Stimulated activated memory B cell treated with anti-CD40 and anti-IgM and Interleukin-4, amounts not matched to agents 10 μg/mL and 1 μg/mL and 100 μg/mL, for 72 hours (primary cell): ENCODE measurements around the gene HBG1.
"Not testable (repeated sequence)": the region's sequence is repeated elsewhere in the genome, so short reads cannot be mapped to it uniquely, and the experiment has no call there.

Source experiments
- ATAC-seq: fragments of 150-1000 bp; cut with Tn5 transposase; 2 replicates; pipeline ENCODE4 v1.10.0; 2021
- H3K27ac Mint-ChIP-seq: one replicate; pipeline ENCODE4 v1.8.0; 2022; ENCODE audit warnings: mild to moderate bottlenecking, mixed read lengths
- H3K27me3 Mint-ChIP-seq: one replicate; pipeline ENCODE4 v1.8.0; 2022; ENCODE audit warnings: mixed read lengths
- H3K36me3 Mint-ChIP-seq: one replicate; pipeline ENCODE4 v1.8.0; 2022; ENCODE audit warnings: mixed read lengths
- H3K4me1 Mint-ChIP-seq: one replicate; pipeline ENCODE4 v1.8.0; 2022; ENCODE audit warnings: mixed read lengths
- H3K4me3 Mint-ChIP-seq: one replicate; pipeline ENCODE4 v1.8.0; 2022; ENCODE audit warnings: mild to moderate bottlenecking, moderate library complexity, mixed read lengths
- H3K9me3 Mint-ChIP-seq: one replicate; pipeline ENCODE4 v1.8.0; 2022; ENCODE audit warnings: mixed read lengths

HBG1 gene

GRCh38 chr11:5258543-5259262 lies 9.0 kb upstream of the HBG1 start:
- H3K4me3 Mint-ChIP-seq = no peak overlapping the region
- H3K27me3 Mint-ChIP-seq = no peaks in the 10 kb centered on the region
- peaks cover 2% of the 10 kb centered on the region for H3K9me3 Mint-ChIP-seq
- H3K27ac Mint-ChIP-seq = no peak overlapping the region
- no peaks in the 10 kb centered on the region for H3K36me3 Mint-ChIP-seq
- no peaks in the 10 kb centered on the region for H3K4me1 Mint-ChIP-seq
- ATAC-seq = no peak

- H3K27me3 Mint-ChIP-seq = no peaks in the 10 kb centered on the region
- H3K4me1 Mint-ChIP-seq = no peaks in the 10 kb centered on the region
- no peak overlapping the region for H3K27ac Mint-ChIP-seq
- no peak overlapping the region for H3K4me3 Mint-ChIP-seq
- ATAC-seq = no peak
- H3K36me3 Mint-ChIP-seq = no peaks in the 10 kb centered on the region
- H3K9me3 Mint-ChIP-seq = peaks cover 2% of the 10 kb centered on the region
These were observed 7.6 kb upstream of the HBG1 start for GRCh38 chr11:5257296-5257695.

- not testable (repeated sequence) for H3K4me3 Mint-ChIP-seq, ATAC-seq, H3K4me1 Mint-ChIP-seq, H3K27ac Mint-ChIP-seq, H3K9me3 Mint-ChIP-seq, H3K36me3 Mint-ChIP-seq, H3K27me3 Mint-ChIP-seq
These were observed 5.2 kb upstream of the HBG1 start, which contains the start of gene HBG2 for GRCh38 chr11:5254646-5255413. Gene HBG2 (minus strand): TSS chr11:5254781. CDS start chr11:5254728, 53 bp downstream.

- not testable (repeated sequence) for H3K4me1 Mint-ChIP-seq, H3K9me3 Mint-ChIP-seq, H3K36me3 Mint-ChIP-seq, ATAC-seq, H3K27ac Mint-ChIP-seq, H3K4me3 Mint-ChIP-seq, H3K27me3 Mint-ChIP-seq
These were observed 4.4 kb upstream of the HBG1 start for GRCh38 chr11:5254023-5254422.

GRCh38 chr11:5253440-5253839 lies 3.8 kb upstream of the HBG1 start:
- ATAC-seq, H3K27me3 Mint-ChIP-seq, H3K27ac Mint-ChIP-seq, H3K4me3 Mint-ChIP-seq, H3K4me1 Mint-ChIP-seq, H3K9me3 Mint-ChIP-seq, H3K36me3 Mint-ChIP-seq: not testable (repeated sequence)

- Mint-ChIP-seq H3K4me3 (no peak overlapping the region), H3K9me3 (no peaks in the 10 kb centered on the region), H3K27me3 (peaks cover 6% of the 10 kb centered on the region), H3K36me3 (no peaks in the 10 kb centered on the region), H3K4me1 (no peaks in the 10 kb centered on the region), H3K27ac (no peak overlapping the region)
- ATAC-seq = no peak
These were observed 3.2 kb upstream of the HBG1 start for GRCh38 chr11:5252919-5253265.

GRCh38 chr11:5252192-5252918 lies 2.7 kb upstream of the HBG1 start:
- no peak for ATAC-seq
- Mint-ChIP-seq H3K9me3 (no peaks in the 10 kb centered on the region), H3K27ac (no peak overlapping the region)

GRCh38 chr11:5251746-5252145 lies 2.1 kb upstream of the HBG1 start:
- no peaks in the 10 kb centered on the region for H3K4me1 Mint-ChIP-seq
- no peak overlapping the region for H3K4me3 Mint-ChIP-seq
- H3K9me3 Mint-ChIP-seq = no peaks in the 10 kb centered on the region
- peaks cover 6% of the 10 kb centered on the region for H3K27me3 Mint-ChIP-seq
- no peaks in the 10 kb centered on the region for H3K36me3 Mint-ChIP-seq
- no peak overlapping the region for H3K27ac Mint-ChIP-seq
- ATAC-seq = no peak

More at GRCh38 chr11:5252192-5252918, 2.7 kb upstream of the HBG1 start:
- no peaks in the 10 kb centered on the region for H3K36me3 Mint-ChIP-seq
- peaks cover 6% of the 10 kb centered on the region for H3K27me3 Mint-ChIP-seq
- no peak overlapping the region for H3K4me3 Mint-ChIP-seq
- H3K4me1 Mint-ChIP-seq = no peaks in the 10 kb centered on the region

- H3K9me3 Mint-ChIP-seq = no peaks in the 10 kb centered on the region
- ATAC-seq = no peak
- H3K27ac Mint-ChIP-seq = no peak overlapping the region
- no peak overlapping the region for H3K4me3 Mint-ChIP-seq
- no peaks in the 10 kb centered on the region for H3K36me3 Mint-ChIP-seq
- H3K4me1 Mint-ChIP-seq = no peaks in the 10 kb centered on the region
- peaks cover 9% of the 10 kb centered on the region for H3K27me3 Mint-ChIP-seq
These were observed 1.0 kb upstream of the HBG1 start for GRCh38 chr11:5250543-5251204.

- not testable (repeated sequence) for H3K4me3 Mint-ChIP-seq, H3K4me1 Mint-ChIP-seq, H3K36me3 Mint-ChIP-seq, ATAC-seq, H3K9me3 Mint-ChIP-seq, H3K27ac Mint-ChIP-seq
- H3K27me3 Mint-ChIP-seq = peaks cover 16% of the 10 kb centered on the region
These were observed 1.2 kb downstream of the HBG1 start for GRCh38 chr11:5248498-5248897.

- Mint-ChIP-seq H3K36me3 (no peaks in the 10 kb centered on the region), H3K27ac (no peak overlapping the region), H3K4me3 (no peak overlapping the region), H3K9me3 (no peaks in the 10 kb centered on the region), H3K4me1 (no peaks in the 10 kb centered on the region), H3K27me3 (peaks cover 16% of the 10 kb centered on the region)
- ATAC-seq = no peak
These were observed 2.0 kb downstream of the HBG1 start for GRCh38 chr11:5247472-5248192.

- no peak overlapping the region for H3K27ac Mint-ChIP-seq
- H3K9me3 Mint-ChIP-seq = no peaks in the 10 kb centered on the region
- no peak for ATAC-seq
- peaks cover 16% of the 10 kb centered on the region for H3K27me3 Mint-ChIP-seq
- H3K4me3 Mint-ChIP-seq = no peak overlapping the region
- no peaks in the 10 kb centered on the region for H3K4me1 Mint-ChIP-seq
- H3K36me3 Mint-ChIP-seq = no peaks in the 10 kb centered on the region
These were observed 2.7 kb downstream of the HBG1 start for GRCh38 chr11:5246772-5247471.

- Mint-ChIP-seq H3K4me1 (no peaks in the 10 kb centered on the region), H3K27ac (no peak overlapping the region), H3K27me3 (peaks cover 13% of the 10 kb centered on the region), H3K9me3 (no peaks in the 10 kb centered on the region), H3K36me3 (no peaks in the 10 kb centered on the region), H3K4me3 (no peak overlapping the region)
- no peak for ATAC-seq
These were observed 4.5 kb downstream of the HBG1 start for GRCh38 chr11:5245155-5245554.

GRCh38 chr11:5243816-5244180 lies 5.9 kb downstream of the HBG1 start:
- ATAC-seq = no peak
- no peaks in the 10 kb centered on the region for H3K9me3 Mint-ChIP-seq
- no peaks in the 10 kb centered on the region for H3K36me3 Mint-ChIP-seq
- no peak overlapping the region for H3K4me3 Mint-ChIP-seq
- peaks cover 10% of the 10 kb centered on the region for H3K27me3 Mint-ChIP-seq
- H3K27ac Mint-ChIP-seq = no peak overlapping the region
- no peaks in the 10 kb centered on the region for H3K4me1 Mint-ChIP-seq
